Raji (cell line): ENCODE results near the gene FRG2C.
"Not testable (repeated sequence)": the region's sequence is repeated elsewhere in the genome, so short reads cannot be mapped to it uniquely, and the experiment has no call there.

ENCODE experiments used
- POLR2A ChIP-seq: IDR thresholded peaks from 2 replicates; pipeline ENCODE4 v1.6.1; 2011; ENCODE audit warnings: low read depth, low read length, control low read depth; ENCODE audit not compliant: insufficient read depth

Gene FRG2C

GRCh38 chr3:75664028-75664427 lies at the start of gene FRG2C:
Gene FRG2C (plus strand): TSS chr3:75664328. CDS start chr3:75664380, 52 bp downstream.
- not testable (repeated sequence) for TF ChIP-seq POLR2A

GRCh38 chr3:75631541-75631940 lies 32.6 kb upstream of the FRG2C start:
- TF ChIP-seq POLR2A, result no peak

GRCh38 chr3:75650191-75650590 lies 13.9 kb upstream of the FRG2C start:
- TF ChIP-seq POLR2A, result no peak

GRCh38 chr3:75687323-75687722 lies 23.2 kb downstream of the FRG2C start:
- TF ChIP-seq POLR2A, result no peak

GRCh38 chr3:75692061-75692460 lies 27.9 kb downstream of the FRG2C start:
- no peak for TF ChIP-seq POLR2A
